Activated CD8-positive, alpha-beta T cell treated with anti-CD3 and anti-CD28 coated beads for 36 hours (primary cell): ENCODE measurements around the gene NUP210. TPM values are rescaled to one million over a fixed set of nuclear protein-coding genes. Genes with fewer than 3 reads are reported as not detected.

Source experiments
- ATAC-seq: fragments of 200-7000 bp; cut with Tn5 transposase; one replicate; pipeline ENCODE4 v1.10.0; 2021; ENCODE audit warnings: mild to moderate bottlenecking, moderate library complexity
- CTCF ChIA-PET: fragments of 350-600 bp; sonication (Branson Sonifier 250); formaldehyde crosslinking; loops from one replicate; lab custom pipeline; 2021; ENCODE audit warnings: antibody characterized with exemption; lab: Charles Lee
- POLR2A ChIA-PET: fragments of 350-600 bp; sonication (Branson Sonifier 250); formaldehyde crosslinking; loops from one replicate; lab custom pipeline; 2021; ENCODE audit warnings: antibody characterized with exemption; lab: Charles Lee
- DNase-seq: peaks from one replicate; pipeline ENCODE4 v3.0.0-alpha.2; 2020
- H3K27ac Mint-ChIP-seq: one replicate; pipeline ENCODE4 v1.8.0; 2021; ENCODE audit warnings: mild to moderate bottlenecking, mixed read lengths
- H3K27me3 Mint-ChIP-seq: one replicate; pipeline ENCODE4 v1.8.0; 2021; ENCODE audit warnings: mixed read lengths
- H3K36me3 Mint-ChIP-seq: one replicate; pipeline ENCODE4 v1.8.0; 2021; ENCODE audit warnings: low read depth, mixed read lengths
- H3K4me1 Mint-ChIP-seq: one replicate; pipeline ENCODE4 v1.8.0; 2021; ENCODE audit warnings: low read depth, mixed read lengths
- H3K4me3 Mint-ChIP-seq: one replicate; pipeline ENCODE4 v1.8.0; 2021; ENCODE audit warnings: mild to moderate bottlenecking, moderate library complexity, mixed read lengths
- H3K9me3 Mint-ChIP-seq: one replicate; pipeline ENCODE4 v1.8.0; 2021; ENCODE audit warnings: mixed read lengths
- CTCF ChIP-seq: fragments of 200-600 bp; IDR thresholded peaks from one replicate; pipeline ENCODE4 v1.8.0; 2022; ENCODE audit warnings: antibody characterized with exemption, mild to moderate bottlenecking
- intact Hi-C: fragments of 100-400 bp; cut with micrococcal nuclease; formaldehyde crosslinking; loops from one replicate; pipeline ENCODE4 v1.10.0; 2022
- total RNA-seq, 2 experiments: library from RNA; stranded (reverse); gene quantifications; one replicate each; pipeline ENCODE4 v1.2.3, GENCODE V29; 2021

NUP210 gene
- total RNA-seq, 2 experiments from 2014 or later: 142 to 143 TPM

- Mint-ChIP-seq H3K4me3 (no peak overlapping the region), H3K36me3 (no peaks in the 10 kb centered on the region), H3K27me3 (peaks cover 1% of the 10 kb centered on the region), H3K4me1 (no peaks in the 10 kb centered on the region), H3K27ac (no peak overlapping the region), H3K9me3 (no peaks in the 10 kb centered on the region)
- CTCF ChIA-PET: interaction anchor here (0.8 to 4.3 kb wide), 13 partner anchors 10 to 371 kb away, joined by 3 to 49 read pairs (median 4); partner anchors contain the start of gene HDAC11
- no peak for TF ChIP-seq CTCF
- intact Hi-C loops: no loop called here
- ATAC-seq: no peak
- DNase-seq: no peak
- POLR2A ChIA-PET: interaction anchor here (1.0 to 1.1 kb wide), 2 partner anchors 43 to 44 kb away, joined by 3 to 4 read pairs; partner anchors contain the start of gene NUP210
Observed at GRCh38 chr3:13462822-13463221, 42.7 kb upstream of the NUP210 start.

- Mint-ChIP-seq H3K36me3 (no peaks in the 10 kb centered on the region), H3K9me3 (no peaks in the 10 kb centered on the region), H3K4me1 (no peaks in the 10 kb centered on the region), H3K27ac (no peak overlapping the region), H3K27me3 (peaks cover 1% of the 10 kb centered on the region), H3K4me3 (no peak overlapping the region)
- intact Hi-C loops: no loop called here
- CTCF ChIA-PET: interaction anchor here (0.7 to 4.3 kb wide), 24 partner anchors 9 to 370 kb away, joined by 3 to 49 read pairs (median 4); partner anchors contain the start of gene HDAC11
- POLR2A ChIA-PET: interaction anchor here (1.1 to 1.5 kb wide), 2 partner anchors 42 to 55 kb away, joined by 3 to 5 read pairs; partner anchors contain the start of gene NUP210
- ATAC-seq (no peak), DNase-seq (no peak)
- TF ChIP-seq CTCF: no peak
Observed at GRCh38 chr3:13462125-13462629, 42.1 kb upstream of the NUP210 start.

GRCh38 chr3:13461169-13462124 lies 41.3 kb upstream of the NUP210 start:
- TF ChIP-seq CTCF: peak; percentile 97
- CTCF ChIA-PET: interaction anchor here (0.7 to 4.3 kb wide), 38 partner anchors 9 to 493 kb away, joined by 3 to 49 read pairs (median 4); partner anchors contain the start of gene HDAC11
- POLR2A ChIA-PET: interaction anchor here (1.1 to 1.5 kb wide), 3 partner anchors 42 to 54 kb away, joined by 3 to 5 read pairs (median 5); partner anchors contain the start of gene NUP210
- intact Hi-C loops: no loop called here
- ATAC-seq: peak; percentile 100
- Mint-ChIP-seq H3K27ac (no peak overlapping the region), H3K9me3 (no peaks in the 10 kb centered on the region), H3K4me1 (no peaks in the 10 kb centered on the region), H3K27me3 (peaks cover 1% of the 10 kb centered on the region), H3K36me3 (no peaks in the 10 kb centered on the region), H3K4me3 (no peak overlapping the region)
- DNase-seq: peak; percentile 86

- peaks cover 1% of the 10 kb centered on the region for H3K27me3 Mint-ChIP-seq
- H3K9me3 Mint-ChIP-seq: no peaks in the 10 kb centered on the region
- ChIA-PET CTCF (interaction anchor here (1.1 to 4.3 kb wide), 10 partner anchors 8 to 380 kb away, joined by 3 to 49 read pairs (median 4); partner anchors contain the start of gene HDAC11), POLR2A (interaction anchor here (1.2 to 1.5 kb wide), 2 partner anchors 41 to 53 kb away, joined by 5 read pairs; no protein-coding TSS in a partner anchor)
- intact Hi-C loops: no loop called here
- DNase-seq (no peak), ATAC-seq (no peak)
- no peak for TF ChIP-seq CTCF
- no peak overlapping the region for H3K27ac Mint-ChIP-seq
- no peaks in the 10 kb centered on the region for H3K4me1 Mint-ChIP-seq
- no peak overlapping the region for H3K4me3 Mint-ChIP-seq
- no peaks in the 10 kb centered on the region for H3K36me3 Mint-ChIP-seq
Observed at GRCh38 chr3:13460341-13460736, 40.2 kb upstream of the NUP210 start.
